NCI-H526 (cell line): ENCODE data around the gene ZNF804B.

Source experiments
- DNase-seq, 2 experiments: peaks; one replicate each; lab custom pipeline; 2025; lab: John Stamatoyannopoulos, UW

Gene ZNF804B

DNA sequence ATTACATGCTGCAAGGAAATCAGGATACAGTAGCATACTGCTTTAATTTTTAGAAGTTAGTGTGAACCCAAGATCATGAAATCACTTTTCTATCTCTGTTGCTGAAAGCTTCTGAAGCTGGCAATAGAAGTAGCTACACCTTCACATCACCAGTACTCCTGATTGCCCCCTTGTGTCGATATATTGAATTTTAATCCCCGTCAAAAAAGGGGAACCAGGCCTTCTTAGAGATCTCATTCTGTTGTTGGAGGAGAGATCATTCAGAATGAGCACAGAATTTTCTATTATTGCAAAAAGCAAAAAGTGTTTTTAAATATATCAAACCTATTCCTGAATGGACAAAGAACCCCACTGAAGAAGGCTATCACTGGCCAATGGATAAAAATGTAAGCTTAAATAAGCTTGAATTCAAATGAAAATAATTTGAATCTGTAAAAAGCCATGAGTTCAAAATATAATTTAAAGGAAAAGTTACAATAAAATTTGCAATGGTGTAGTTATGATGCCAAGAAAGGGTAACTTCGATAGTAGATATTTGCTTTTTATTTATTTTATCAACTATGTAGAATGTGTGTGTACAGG, 75.7 kb downstream of the ZNF804B start:
- peak; percentile 38 to 72 for DNase-seq

GRCh38 chr7:88842201-88842600, 82.7 kb downstream of the ZNF804B start:
- no peak for DNase-seq

GRCh38 chr7:88845091-88845490, 85.6 kb downstream of the ZNF804B start:
- DNase-seq: no peak

- DNase-seq: no peak
Measured at GRCh38 chr7:88851220-88851619, 91.7 kb downstream of the ZNF804B start.

- DNase-seq: no peak
Measured at GRCh38 chr7:88859288-88859687, 99.8 kb downstream of the ZNF804B start.

GRCh38 chr7:88866265-88866863, 106.9 kb downstream of the ZNF804B start:
- DNase-seq: no peak

DNA sequence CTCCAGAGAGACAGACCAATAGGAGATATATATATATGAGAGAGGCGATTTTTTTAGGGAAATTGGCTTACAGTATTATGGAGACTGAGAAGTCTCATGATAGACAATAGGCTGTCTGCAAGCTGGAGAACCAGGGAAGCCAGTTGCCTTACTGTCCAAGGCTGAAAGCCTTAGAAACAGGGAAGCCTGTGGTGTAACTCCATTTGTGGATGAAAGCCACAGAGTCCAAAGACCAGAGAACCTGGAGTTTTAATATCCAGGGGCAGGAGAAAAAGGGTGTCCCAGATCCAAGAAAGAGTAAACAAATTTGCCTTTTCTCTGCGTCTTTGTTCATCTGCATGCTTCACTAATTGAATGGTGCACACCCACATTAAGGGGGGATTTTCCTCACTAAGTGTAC, 107.7 kb downstream of the ZNF804B start:
- no peak for DNase-seq

DNA sequence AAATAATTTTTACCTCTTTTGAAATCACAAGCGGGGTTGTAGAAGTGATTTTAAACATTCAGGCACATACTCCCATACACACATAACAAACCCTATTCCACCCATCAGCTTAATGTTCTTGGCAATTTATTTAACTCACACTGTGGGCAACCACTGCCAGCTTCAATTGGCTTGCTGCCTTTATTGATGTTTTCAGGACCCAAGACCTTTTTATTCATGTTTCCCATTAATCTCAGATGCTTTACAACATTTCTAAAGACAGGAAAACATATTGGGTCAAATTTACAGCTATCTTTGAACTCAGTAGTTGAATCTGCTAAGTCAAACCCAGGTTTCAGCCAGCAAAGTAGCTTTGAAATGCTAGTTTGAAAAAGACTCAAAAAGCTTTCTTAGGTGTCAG, 109.0 kb downstream of the ZNF804B start:
- no peak for DNase-seq

GRCh38 chr7:88881136-88881535, 121.6 kb downstream of the ZNF804B start:
- DNase-seq: no peak

DNA sequence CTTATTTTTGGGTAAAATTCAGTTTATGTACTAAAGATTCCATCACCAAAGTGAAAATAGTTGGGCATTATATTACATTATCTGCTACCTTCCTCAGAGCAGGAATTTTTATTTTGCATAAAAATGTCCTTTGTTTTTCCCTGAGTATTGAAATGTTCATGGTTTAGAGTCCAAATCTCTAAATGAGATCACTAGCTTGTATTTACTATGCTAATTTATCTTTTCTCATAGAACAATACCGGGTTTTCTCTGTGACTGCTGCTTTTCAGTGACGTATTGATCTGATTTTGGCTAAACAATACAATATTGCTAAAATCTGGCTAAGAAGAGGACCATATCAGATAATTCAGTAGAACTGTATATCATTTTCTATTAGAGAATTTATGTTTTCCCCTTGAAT, 125.6 kb downstream of the ZNF804B start:
- DNase-seq: no peak

- no peak for DNase-seq
Measured at GRCh38 chr7:88888684-88889083, 129.2 kb downstream of the ZNF804B start.

DNA sequence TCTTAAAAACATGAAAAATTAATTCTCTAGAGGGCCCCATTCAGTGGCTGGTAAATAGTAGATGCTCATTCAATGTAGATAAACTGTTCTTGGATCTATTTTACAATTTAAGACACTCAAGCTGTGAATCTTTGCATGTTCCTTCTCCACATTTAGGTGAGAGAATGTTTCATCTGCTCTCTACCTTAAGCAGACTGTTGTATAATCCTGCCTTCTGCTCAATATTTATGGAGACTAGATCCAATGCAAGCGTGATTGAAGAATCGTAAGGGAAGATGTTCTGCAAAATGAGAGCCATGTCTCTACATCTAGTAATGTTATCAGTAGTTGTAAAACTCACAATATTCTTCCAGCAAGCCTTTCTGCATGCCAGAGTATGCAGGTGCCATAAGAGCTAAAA, 151.0 kb downstream of the ZNF804B start:
- no peak for DNase-seq

DNA sequence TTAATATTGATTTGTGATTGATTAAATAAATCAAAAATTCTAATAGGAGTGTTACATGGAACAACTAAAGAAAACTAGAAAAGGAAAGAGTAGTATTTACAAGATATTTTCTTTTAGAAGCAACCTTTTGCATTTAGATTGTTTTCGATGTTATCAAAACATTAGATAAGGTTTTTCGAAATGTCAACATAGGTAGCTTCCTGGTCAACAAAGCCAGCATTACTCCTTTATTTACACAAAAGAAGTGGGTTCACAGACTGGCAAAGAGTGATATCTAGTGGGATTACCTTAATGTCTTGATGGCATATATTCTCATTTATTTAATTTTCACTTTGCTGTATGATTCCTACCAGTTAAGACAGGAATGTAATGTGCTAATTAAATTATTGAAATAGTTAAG, 153.4 kb downstream of the ZNF804B start:
- no peak for DNase-seq

DNA sequence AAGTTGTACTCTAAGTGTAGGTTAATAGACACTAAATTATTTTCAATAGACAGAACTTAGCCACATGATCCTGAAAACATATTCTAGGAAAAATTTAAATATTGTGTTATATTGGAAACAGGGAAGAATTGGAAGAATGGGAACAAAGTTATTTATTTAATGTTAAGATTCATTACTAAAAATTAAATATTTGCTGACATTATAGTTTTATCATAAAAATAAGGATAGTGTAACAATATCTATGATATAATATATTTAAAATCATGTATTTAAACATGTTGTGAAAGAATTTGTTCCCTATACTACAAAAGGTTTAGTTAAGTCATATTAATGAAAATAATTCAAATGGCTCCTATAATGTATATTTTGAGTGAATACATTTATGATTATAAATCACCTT, 156.1 kb downstream of the ZNF804B start:
- no peak for DNase-seq

GRCh38 chr7:88919478-88920131, 160.1 kb downstream of the ZNF804B start:
- no peak for DNase-seq

- no peak for DNase-seq
Measured at GRCh38 chr7:88922944-88923343, 163.4 kb downstream of the ZNF804B start.

DNA sequence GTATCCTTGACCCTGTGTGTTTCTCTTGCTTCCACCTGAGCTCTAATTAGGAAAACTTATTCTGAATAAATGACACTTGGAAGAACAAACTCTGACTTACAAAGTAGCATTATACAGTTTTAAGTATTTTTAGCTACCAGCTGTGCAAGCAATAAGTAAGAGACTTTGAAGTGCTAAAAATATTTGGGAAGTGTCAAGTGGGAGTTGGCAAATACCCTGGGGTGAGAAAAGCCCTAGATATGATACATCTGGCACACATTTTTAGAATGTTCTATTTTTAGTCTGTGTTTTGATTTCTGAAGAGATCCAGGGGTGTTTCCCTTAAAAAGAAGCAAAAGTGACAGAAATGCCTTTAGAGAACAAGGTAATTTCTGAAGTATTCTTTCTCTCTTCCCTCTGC, 168.8 kb downstream of the ZNF804B start:
- DNase-seq: no peak

- no peak for DNase-seq
Measured at GRCh38 chr7:88929719-88930118, 170.2 kb downstream of the ZNF804B start.

- DNase-seq: no peak
Measured at GRCh38 chr7:88933285-88933684, 173.8 kb downstream of the ZNF804B start.

GRCh38 chr7:88942815-88943501, 183.5 kb downstream of the ZNF804B start:
- DNase-seq: no peak

DNA sequence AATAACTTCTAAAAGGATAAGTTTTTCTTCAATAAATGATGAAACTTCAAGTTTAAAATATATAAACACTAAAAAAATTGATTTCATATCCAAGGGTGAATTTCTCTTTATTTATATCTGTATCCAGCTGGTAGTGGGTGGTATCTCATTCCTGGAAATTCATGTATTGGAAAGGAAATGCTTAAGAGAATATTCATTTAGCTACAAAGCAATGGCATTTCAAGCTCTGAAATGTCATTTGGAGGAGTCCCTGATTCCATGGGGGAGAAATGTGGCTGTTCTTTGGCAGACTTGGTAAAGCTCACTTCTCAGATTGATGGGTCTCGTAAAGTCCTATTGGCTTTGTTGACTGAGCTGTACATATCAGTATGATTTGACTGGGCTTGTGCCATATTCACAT, 192.3 kb downstream of the ZNF804B start:
- no peak for DNase-seq

DNA sequence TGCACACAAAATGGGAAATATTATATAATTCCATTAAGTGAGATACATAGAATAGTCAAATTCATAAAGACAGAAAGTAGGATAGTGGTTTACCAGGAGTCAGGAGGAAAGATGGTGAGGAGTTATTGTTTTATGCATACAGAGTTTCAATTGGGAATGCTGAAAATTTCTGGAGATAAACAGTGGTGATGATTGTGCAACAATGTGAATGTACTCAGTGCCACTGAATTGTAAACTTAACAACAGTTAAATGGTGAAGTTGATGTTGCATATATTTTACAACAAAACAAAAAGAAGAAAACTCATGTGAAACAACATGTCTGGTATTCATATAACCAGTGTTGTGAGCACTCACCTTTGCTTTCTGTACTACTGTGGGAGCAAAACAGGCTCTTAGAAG, 204.9 kb downstream of the ZNF804B start:
- DNase-seq: no peak

DNA sequence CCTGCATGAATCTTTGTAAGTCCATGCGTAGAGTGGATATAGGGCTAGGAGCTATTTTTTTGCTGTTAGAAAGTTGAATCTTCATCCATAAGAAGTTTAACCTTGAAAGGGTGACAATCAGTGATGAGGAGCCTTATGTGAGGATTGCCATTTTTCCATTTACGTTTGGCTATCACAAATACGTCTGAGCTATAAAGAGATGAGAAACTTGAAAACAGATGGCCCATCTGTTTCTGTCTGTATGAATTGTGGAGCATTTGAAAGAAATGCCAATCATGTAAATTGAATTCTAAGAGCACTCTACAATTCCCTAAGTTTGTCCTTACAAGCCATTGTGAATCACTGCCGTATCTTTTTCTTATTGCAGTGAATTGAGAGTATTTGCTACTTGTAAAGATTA, 205.9 kb downstream of the ZNF804B start:
- no peak for DNase-seq
